Urinary bladder (tissue), 4 donors: Measurements from ENCODE around the gene KCNC1. TPM values are rescaled to one million over a fixed set of nuclear protein-coding genes. Genes with fewer than 3 reads are reported as not detected.

ENCODE experiments used
- DNase-seq: peaks from one replicate; pipeline ENCODE4 v3.0.0-alpha.2; 2015; ENCODE audit errors: extremely low spot score
- H3K27ac ChIP-seq: one replicate; pipeline ENCODE4 v1.5.1; 2013; ENCODE audit warnings: low read depth, mild to moderate bottlenecking, moderate library complexity
- H3K36me3 ChIP-seq: one replicate; pipeline ENCODE4 v1.6.1; 2013; ENCODE audit warnings: mild to moderate bottlenecking, moderate library complexity; ENCODE audit not compliant: insufficient read depth
- H3K4me1 ChIP-seq: one replicate; pipeline ENCODE4 v1.6.1; 2013; ENCODE audit warnings: mild to moderate bottlenecking, moderate library complexity; ENCODE audit not compliant: insufficient read depth
- H3K4me3 ChIP-seq: one replicate; pipeline ENCODE4 v1.5.1; 2013; ENCODE audit warnings: low read depth, low read length
- WGBS: extraction: QIAGEN DNeasy Blood & Tissue Kit; methylation state at CpG from one replicate; pipeline ENCODE4 v1.1.7; 2013; 5-methylcytosine and 5-hydroxymethylcytosine counted together
- polyA plus RNA-seq: library from polyadenylated mRNA; stranded (reverse); fragments of 200-250 nt; gene quantifications from one replicate; pipeline ENCODE4 v1.2.3, GENCODE V29; 2013
- total RNA-seq: library from RNA; depleted of rRNA; stranded (reverse); fragments of >200 nt; gene quantifications from one replicate; pipeline ENCODE4 v1.2.3, GENCODE V29; 2014
- donor health status: healthy with polysubstance abuse.
- donor health status: healthy.

The KCNC1 gene
- total and polyA plus RNA-seq, 2 donors, result 0.11 to 0.74 TPM

DNA sequence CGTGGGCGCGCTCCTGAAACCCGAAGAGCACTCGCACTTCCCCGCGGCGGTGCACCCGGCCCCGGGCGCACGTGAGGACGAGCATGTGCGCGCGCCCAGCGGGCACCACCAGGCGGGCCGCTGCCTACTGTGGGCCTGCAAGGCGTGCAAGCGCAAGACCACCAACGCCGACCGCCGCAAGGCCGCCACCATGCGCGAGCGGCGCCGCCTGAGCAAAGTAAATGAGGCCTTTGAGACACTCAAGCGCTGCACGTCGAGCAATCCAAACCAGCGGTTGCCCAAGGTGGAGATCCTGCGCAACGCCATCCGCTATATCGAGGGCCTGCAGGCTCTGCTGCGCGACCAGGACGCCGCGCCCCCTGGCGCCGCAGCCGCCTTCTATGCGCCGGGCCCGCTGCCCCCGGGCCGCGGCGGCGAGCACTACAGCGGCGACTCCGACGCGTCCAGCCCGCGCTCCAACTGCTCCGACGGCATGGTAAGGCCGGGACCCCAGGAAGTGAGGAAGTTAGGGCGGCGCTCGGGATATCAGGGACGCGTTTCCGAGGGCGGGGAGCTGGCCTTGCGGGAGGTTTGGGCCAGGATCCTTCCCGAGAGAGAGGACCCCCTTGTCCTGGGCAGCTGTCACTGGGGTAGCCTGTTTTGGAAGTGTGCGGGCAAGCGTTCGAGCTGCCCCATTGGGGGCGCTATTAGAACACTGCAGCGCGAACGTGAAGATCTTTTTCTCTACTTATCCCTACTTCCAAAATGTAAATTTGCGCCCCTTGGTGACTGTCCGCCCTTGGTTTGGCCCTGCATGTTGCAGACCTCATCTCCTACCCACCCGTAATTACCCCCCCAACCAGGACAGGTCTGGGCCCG is 14.4 kb upstream of the KCNC1 start:
- Histone ChIP-seq H3K36me3 (no peaks in the 10 kb centered on the region), H3K4me1 (no peaks in the 10 kb centered on the region), H3K27ac (no peak overlapping the region), H3K4me3 (no peak overlapping the region)
- WGBS, result 2% methylated on average over 85 of the region's 85 CpGs
- no peak for DNase-seq

DNA sequence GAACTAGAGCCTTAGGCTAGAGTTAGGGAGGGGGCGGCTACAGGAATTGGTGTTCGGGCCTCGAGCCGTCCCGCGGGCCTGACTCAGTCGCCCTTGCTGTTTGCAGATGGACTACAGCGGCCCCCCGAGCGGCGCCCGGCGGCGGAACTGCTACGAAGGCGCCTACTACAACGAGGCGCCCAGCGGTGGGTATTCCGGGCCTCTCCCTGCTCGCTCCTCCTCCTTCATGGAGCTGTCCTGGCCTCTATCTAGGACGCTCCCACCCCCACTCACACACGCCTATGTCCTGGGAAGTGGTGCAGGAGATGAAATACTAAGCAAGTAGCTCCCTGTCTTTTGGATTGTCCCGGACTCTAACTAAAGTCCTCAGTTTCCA is 13.8 kb upstream of the KCNC1 start:
- Histone ChIP-seq H3K4me3 (no peak overlapping the region), H3K4me1 (no peaks in the 10 kb centered on the region), H3K36me3 (no peaks in the 10 kb centered on the region), H3K27ac (no peak overlapping the region)
- DNase-seq, result no peak
- 2% methylated on average over 24 of the region's 24 CpGs for WGBS

DNA sequence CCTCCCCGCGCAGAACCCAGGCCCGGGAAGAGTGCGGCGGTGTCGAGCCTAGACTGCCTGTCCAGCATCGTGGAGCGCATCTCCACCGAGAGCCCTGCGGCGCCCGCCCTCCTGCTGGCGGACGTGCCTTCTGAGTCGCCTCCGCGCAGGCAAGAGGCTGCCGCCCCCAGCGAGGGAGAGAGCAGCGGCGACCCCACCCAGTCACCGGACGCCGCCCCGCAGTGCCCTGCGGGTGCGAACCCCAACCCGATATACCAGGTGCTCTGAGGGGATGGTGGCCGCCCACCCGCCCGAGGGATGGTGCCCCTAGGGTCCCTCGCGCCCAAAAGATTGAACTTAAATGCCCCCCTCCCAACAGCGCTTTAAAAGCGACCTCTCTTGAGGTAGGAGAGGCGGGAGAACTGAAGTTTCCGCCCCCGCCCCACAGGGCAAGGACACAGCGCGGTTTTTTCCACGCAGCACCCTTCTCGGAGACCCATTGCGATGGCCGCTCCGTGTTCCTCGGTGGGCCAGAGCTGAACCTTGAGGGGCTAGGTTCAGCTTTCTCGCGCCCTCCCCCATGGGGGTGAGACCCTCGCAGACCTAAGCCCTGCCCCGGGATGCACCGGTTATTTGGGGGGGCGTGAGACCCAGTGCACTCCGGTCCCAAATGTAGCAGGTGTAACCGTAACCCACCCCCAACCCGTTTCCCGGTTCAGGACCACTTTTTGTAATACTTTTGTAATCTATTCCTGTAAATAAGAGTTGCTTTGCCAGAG is 13.2 kb upstream of the KCNC1 start:
- Histone ChIP-seq H3K4me3 (no peak overlapping the region), H3K36me3 (no peaks in the 10 kb centered on the region), H3K27ac (no peak overlapping the region), H3K4me1 (no peaks in the 10 kb centered on the region)
- whole genome bisulfite sequencing, result 7% methylated on average over 56 of the region's 56 CpGs
- DNase-seq, result no peak

DNA sequence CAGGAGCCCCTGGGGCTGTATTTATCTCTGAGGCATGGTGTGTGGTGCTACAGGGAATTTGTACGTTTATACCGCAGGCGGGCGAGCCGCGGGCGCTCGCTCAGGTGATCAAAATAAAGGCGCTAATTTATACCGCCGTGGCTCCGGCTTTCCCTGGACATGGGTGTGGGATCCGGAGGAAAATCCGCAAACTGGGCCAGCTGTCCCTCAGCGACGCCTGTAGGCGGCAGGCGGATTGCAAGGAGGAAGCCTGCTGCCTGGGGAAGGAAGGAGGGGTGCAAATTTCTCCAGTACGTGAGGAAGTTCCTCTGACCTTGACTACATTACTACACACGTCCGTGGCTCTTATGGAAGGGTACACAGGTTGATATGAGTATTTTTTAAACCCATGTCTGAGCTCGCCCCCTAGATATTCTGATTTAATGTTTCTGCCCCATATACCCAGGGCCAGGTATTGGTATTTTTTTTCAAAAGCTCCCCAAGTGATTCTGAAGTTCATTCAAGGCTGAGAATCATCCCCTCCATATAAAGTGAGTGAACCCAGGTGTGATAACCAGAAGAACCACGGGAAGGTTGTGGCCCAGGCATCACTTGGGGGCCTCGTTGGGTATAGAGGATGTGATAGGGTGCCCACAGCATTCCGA is 12.5 kb upstream of the KCNC1 start:
- DNase-seq, result no peak
- 13% methylated on average over 25 of the region's 25 CpGs for WGBS
- Histone ChIP-seq H3K27ac (no peak overlapping the region), H3K36me3 (no peaks in the 10 kb centered on the region), H3K4me3 (no peak overlapping the region), H3K4me1 (no peaks in the 10 kb centered on the region)

DNA sequence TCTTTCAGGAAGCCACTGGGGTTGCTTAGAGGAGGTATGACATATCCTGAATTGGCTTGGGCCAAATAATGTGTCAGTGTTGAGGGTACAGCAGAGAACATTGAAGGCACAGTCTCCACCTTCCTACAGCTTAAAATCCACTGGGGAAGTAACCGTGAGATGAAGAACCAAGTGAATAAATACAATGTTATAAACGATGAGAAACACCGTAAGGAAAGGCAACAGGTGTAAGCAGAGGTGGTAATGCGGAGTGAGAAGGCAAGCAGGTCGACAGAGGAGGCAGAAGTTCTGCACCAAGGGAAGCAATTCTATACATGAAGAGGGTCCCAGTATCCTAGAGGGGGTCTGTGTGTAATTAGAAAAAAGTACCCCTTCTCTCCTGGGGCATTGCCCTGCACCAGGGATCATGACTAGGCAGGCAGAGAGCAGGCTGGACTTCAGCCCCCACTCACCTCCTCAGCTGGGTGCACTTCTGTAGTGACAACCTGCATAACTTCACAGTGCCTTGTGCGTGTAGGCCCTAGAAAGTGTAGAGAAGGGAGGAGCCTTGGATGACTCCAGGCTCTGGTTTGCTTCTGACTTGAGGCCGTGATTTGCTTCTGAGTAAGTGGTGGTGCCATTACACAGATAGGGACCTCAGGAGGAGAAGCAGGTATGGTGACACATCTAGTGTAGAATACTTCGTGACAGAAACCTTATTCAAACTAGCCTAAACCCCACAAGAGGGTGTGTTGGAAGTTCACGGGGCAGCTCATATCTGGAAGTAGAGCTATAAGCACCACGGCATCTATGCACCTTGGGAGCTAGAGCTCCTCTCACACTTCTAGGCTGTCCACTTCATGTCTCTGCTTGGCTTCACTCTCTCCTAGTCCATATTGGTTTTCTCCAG is 10.3 kb upstream of the KCNC1 start:
- Histone ChIP-seq H3K4me3 (no peak overlapping the region), H3K27ac (no peak overlapping the region), H3K4me1 (no peaks in the 10 kb centered on the region), H3K36me3 (no peaks in the 10 kb centered on the region)
- DNase-seq, result no peak
- WGBS, result 74% methylated on average over 10 of the region's 10 CpGs

DNA sequence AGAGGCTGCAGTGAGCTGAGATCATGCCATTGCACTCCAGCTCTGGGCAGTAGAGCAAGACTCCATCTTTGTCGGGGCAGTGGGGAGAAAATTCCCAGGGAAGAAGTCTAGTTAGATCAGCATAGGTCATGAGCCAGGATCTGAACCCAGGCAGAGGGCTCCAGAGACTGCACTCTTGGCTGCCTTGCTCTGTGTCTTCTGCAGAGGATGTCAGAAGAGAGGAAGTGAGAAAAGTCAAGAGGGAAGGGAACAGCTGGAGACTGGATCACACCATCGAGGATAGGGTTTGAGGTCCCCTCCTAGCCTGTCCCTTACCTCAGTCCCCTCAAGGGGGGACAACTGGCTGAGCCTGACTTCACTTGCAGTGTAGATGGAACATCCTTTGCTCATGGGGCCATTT is 9.4 kb upstream of the KCNC1 start:
- Histone ChIP-seq H3K4me3 (no peak overlapping the region), H3K36me3 (no peaks in the 10 kb centered on the region), H3K27ac (no peak overlapping the region), H3K4me1 (no peaks in the 10 kb centered on the region)
- WGBS, result 75% methylated on average over 2 of the region's 2 CpGs
- no peak for DNase-seq

DNA sequence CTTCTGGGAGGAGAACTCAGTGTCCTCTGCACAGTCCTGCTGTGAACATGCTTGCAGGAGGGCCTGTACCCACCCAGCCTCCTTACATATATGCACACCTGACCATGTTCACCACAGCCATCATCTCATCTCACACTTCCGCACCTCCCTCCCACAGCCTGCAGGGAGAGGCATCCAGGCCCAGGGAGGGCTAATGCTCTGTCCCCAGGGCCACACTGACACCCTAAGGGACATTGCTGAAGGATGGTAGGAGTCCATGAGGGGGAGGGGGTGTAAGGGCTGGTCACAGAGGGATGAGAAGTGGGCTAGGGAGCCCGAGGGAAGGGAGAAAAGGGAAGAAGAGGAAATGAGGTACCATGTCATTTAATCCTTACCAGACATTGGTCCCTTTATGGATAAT is 4.4 kb upstream of the KCNC1 start:
- DNase-seq, result no peak
- Histone ChIP-seq H3K27ac (no peak overlapping the region), H3K36me3 (no peaks in the 10 kb centered on the region), H3K4me3 (no peak overlapping the region), H3K4me1 (no peaks in the 10 kb centered on the region)
- WGBS, result 56% methylated on average over 2 of the region's 2 CpGs

DNA sequence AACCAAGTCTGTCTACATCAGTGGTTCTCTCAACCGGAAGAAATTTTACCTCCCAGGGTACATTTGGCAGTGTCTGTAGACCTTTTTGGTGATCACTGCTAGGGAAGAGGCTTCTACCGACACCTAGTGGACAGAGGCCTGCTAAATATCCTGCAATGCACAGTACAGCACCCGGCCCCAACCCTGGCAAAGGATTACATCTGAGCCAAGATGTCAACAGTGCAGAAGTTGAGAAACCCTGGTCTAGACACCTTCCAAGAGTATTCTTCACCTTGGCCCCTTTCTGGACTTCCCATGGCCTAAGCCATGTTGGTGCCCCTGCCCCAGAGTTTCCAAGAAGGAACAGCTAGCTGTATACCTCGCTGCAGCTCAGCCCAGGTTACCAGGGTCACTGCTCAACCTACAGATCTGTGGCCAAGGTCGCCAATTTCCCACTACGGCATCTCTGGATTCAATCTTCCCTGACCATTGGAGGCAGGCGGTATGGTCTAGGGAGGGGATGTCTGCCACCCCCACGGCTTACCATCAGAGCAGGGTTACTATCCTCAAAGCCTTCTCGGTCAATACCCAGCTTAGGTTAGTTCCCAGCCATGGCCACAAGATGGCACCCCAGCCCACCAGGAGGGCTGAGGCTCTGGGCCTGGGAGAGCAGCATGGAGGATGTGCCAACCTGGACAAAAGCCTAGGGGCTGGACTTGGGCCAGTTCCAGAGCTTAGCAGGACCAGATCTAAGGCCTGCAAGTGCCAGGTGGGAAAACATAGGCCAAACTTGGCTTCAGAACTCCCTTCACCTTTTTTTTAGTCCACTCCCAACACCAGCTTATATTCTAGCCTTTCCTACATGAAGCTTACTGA is 3.7 kb upstream of the KCNC1 start:
- no peaks in the 10 kb centered on the region for H3K36me3 ChIP-seq
- H3K4me1 ChIP-seq, result no peaks in the 10 kb centered on the region
- H3K4me3 ChIP-seq, result no peak overlapping the region
- 14% methylated on average over 9 of the region's 9 CpGs for WGBS
- no peak overlapping the region for H3K27ac ChIP-seq
- peak; percentile 51 for DNase-seq

DNA sequence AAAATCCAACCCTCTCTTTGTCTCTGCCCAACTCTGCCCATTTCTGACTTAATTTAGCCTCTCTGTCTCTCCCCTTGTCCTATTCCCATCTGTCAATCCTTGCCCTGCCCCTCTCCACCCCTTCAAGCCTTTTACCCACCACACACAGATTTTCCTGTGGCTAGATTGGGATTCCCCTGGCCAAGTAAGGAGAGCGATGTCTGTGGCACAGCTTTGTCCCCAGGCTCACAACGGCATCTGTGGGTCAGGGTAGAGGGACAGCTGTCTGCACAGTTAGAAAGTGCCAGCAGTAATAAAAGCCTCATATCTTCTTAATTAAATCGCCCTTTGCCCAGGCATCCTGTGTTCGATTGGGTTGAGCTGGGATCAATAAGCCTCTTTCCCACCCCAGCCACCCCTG is 1.3 kb upstream of the KCNC1 start:
- DNase-seq, result no peak
- Histone ChIP-seq H3K27ac (no peak overlapping the region), H3K4me1 (no peaks in the 10 kb centered on the region), H3K36me3 (no peaks in the 10 kb centered on the region), H3K4me3 (no peak overlapping the region)
- 87% methylated on average over 4 of the region's 4 CpGs for WGBS

DNA sequence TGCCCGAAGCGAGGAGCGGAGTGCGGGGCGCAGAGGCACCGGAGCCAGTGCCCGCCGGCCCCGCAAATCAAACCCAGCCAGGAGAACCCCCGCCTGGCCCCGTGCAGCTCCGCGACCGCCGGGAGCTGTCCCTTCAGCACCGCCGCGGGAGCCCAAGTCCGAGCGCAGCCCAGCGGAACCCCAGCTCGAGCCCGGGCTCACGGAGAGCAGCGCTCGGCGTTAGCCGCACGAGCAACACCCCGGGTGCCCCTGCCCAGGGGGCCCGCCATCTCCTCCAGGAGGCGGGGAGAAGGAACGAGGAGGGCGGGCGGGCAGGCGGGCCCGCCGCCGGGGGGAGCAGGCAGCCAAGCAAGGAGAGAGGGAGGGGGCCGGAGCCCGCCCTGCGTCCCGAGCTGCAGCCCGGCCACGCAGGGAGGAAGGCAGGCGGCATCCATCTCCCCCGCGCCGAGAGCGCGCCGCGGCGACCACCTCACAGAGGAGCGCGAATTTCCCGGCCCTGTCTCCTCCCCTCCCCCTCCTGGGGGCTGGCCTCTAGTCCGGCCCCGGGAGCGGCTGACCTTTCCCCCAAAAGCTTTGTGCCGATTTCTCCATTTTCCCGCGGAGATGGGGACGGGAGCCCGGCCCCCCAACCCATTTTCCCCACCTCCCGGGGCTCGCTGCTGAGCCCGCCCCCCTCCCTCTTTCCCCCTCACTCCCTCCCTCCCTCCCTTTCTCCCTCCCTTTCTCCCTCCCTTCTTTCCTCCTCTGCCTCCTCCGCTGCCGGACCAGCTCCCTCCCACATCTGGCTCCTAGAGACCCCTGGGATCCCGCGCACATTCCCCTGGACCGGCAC is 621 bp downstream of the KCNC1 start:
- Histone ChIP-seq H3K36me3 (no peaks in the 10 kb centered on the region), H3K4me3 (peak overlapping the region; percentile 35), H3K27ac (no peak overlapping the region), H3K4me1 (no peaks in the 10 kb centered on the region)
- DNase-seq, result peak; percentile 36
- under 1% methylated on average over 73 of the region's 73 CpGs for WGBS

DNA sequence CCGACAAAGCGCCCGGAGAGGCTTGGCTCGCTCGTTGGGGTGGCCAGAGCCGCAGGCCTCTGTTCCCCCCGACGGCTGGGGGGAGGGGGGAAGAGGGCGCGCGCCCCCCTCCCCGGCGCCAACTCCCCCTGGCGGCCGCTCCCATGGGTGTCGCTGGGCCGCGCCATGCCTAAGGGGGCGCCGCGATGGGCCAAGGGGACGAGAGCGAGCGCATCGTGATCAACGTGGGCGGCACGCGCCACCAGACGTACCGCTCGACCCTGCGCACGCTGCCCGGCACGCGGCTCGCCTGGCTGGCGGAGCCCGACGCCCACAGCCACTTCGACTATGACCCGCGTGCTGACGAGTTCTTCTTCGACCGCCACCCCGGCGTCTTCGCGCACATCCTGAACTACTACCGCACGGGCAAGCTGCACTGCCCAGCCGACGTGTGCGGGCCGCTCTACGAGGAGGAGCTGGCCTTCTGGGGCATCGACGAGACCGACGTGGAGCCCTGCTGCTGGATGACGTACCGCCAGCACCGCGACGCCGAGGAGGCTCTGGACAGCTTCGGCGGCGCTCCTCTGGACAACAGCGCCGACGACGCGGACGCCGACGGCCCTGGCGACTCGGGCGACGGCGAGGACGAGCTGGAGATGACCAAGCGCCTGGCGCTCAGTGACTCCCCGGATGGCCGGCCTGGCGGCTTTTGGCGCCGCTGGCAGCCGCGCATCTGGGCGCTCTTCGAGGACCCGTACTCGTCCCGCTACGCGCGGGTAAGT is 1.4 kb downstream of the KCNC1 start:
- no peak overlapping the region for H3K27ac ChIP-seq
- WGBS, result 6% methylated on average over 102 of the region's 102 CpGs
- no peak for DNase-seq
- H3K4me1 ChIP-seq, result no peaks in the 10 kb centered on the region
- H3K36me3 ChIP-seq, result no peaks in the 10 kb centered on the region
- no peak overlapping the region for H3K4me3 ChIP-seq
